GM12878 (cell line): ENCODE results near the gene CCN5. TPM values are rescaled to one million over a fixed set of nuclear protein-coding genes. Genes with fewer than 3 reads are reported as not detected.

Source experiments
- ATAC-seq: fragments of 200-7000 bp; cut with Tn5 transposase; 3 replicates; pipeline ENCODE4 v1.9.1; 2020; ENCODE audit warnings: mild to moderate bottlenecking, moderate library complexity
- BruUV-seq: library from RNA; stranded (reverse); fragments of 400-500 nt; replicated peaks from 2 replicates; lab custom pipeline; 2021; lab: Mats Ljungman, UMichigan
- CTCF ChIA-PET: fragments of 300-600 bp; sonication (Branson Sonifier 250); formaldehyde crosslinking; extraction: SDS; loops from one replicate; lab custom pipeline; 2021; ENCODE audit warnings: inconsistent platforms; lab: Yijun Ruan, JAX
- POLR2A ChIA-PET: fragments of 350-600 bp; formaldehyde crosslinking; extraction: SDS; loops from one replicate; lab custom pipeline; 2021; ENCODE audit warnings: inconsistent platforms; lab: Charles Lee
- RAD21 ChIA-PET: fragments of 300-600 bp; sonication (Branson Sonifier 250); formaldehyde crosslinking; loops from one replicate; lab custom pipeline; 2023; ENCODE audit warnings: antibody characterized with exemption; ENCODE audit not compliant: unreplicated experiment; lab: Charles Lee
- SMC1A ChIA-PET: fragments of 300-600 bp; sonication (Branson Sonifier 250); formaldehyde crosslinking; loops from one replicate; lab custom pipeline; 2023; ENCODE audit not compliant: unreplicated experiment, uncharacterized antibody; lab: Charles Lee
- DNase-seq: peaks from one replicate; pipeline ENCODE4 v3.0.0-alpha.2; 2011; ENCODE audit warnings: low read depth, low spot score
- FAIRE-seq: peaks from 3 replicates; lab custom pipeline; 2011; peaks lifted over from hg19 to GRCh38; lab: Jason Lieb, UNC
- H2AFZ ChIP-seq: 2 replicates; pipeline ENCODE4 v1.6.0; 2011; ENCODE audit warnings: low read depth, low read length, control low read depth; ENCODE audit not compliant: control insufficient read depth
- H3K27ac ChIP-seq: 2 replicates; pipeline ENCODE4 v1.5.1; 2011; ENCODE audit warnings: control low read depth; ENCODE audit not compliant: control insufficient read depth, insufficient read depth
- H3K27me3 ChIP-seq, 2 experiments: replicated peaks in 1 of 2; 2 replicates each; pipeline versions ENCODE4 v1.6.0 to v1.6.1; 2011; ENCODE audit warnings: low read length in 1 of 2; ENCODE audit not compliant: control insufficient read depth in 2 of 2, insufficient read depth in 2 of 2
- H3K36me3 ChIP-seq, 2 experiments: 2 replicates each; pipeline ENCODE4 v1.5.1; 2011; ENCODE audit warnings: low read length in 1 of 2; ENCODE audit not compliant: control insufficient read depth in 2 of 2, insufficient read depth in 2 of 2
- H3K4me1 ChIP-seq: 2 replicates; pipeline ENCODE4 v1.6.1; 2011; ENCODE audit warnings: mild to moderate bottlenecking, low read length, moderate library complexity, mixed read lengths; ENCODE audit not compliant: control insufficient read depth, insufficient read depth
- H3K4me2 ChIP-seq: 2 replicates; pipeline ENCODE4 v1.6.0; 2011; ENCODE audit warnings: control low read depth; ENCODE audit not compliant: control insufficient read depth, insufficient read depth
- H3K4me3 ChIP-seq: fragments of 200-600 bp; sonication (generic); 2 replicates; pipeline ENCODE4 v1.5.1; 2016
- H3K79me2 ChIP-seq: 2 replicates; pipeline ENCODE4 v1.6.0; 2011; ENCODE audit warnings: low read length; ENCODE audit not compliant: control insufficient read depth, insufficient read depth
- H3K9ac ChIP-seq: 2 replicates; pipeline ENCODE4 v1.8.0; 2011; ENCODE audit warnings: low read length, control low read depth, mixed read lengths; ENCODE audit not compliant: control insufficient read depth, insufficient read depth
- H3K9me3 ChIP-seq: replicated peaks from 3 replicates; pipeline ENCODE4 v1.5.1; 2011; ENCODE audit warnings: mild to moderate bottlenecking, low read length; ENCODE audit not compliant: control insufficient read depth, insufficient read depth
- H4K20me1 ChIP-seq: 2 replicates; pipeline ENCODE4 v1.6.0; 2011; ENCODE audit not compliant: control insufficient read depth, insufficient read depth
- BCLAF1 ChIP-seq: fragments of 450-650 bp; IDR thresholded peaks from 2 replicates; pipeline ENCODE4 v1.6.1; 2017; ENCODE audit warnings: antibody characterized with exemption, mild to moderate bottlenecking, moderate library complexity
- CREM ChIP-seq: IDR thresholded peaks from 2 replicates; pipeline ENCODE4 v1.6.1; 2014; ENCODE audit warnings: antibody characterized with exemption, low read depth
- HCFC1 ChIP-seq: fragments of 150-350 bp; IDR thresholded peaks from 2 replicates; pipeline ENCODE4 v1.6.1; 2014; ENCODE audit warnings: low read length
- MYC ChIP-seq: IDR thresholded peaks from 2 replicates; pipeline ENCODE4 v1.6.1; 2011; ENCODE audit warnings: mild to moderate bottlenecking, low read length, moderate library complexity, inconsistent platforms; ENCODE audit not compliant: insufficient read depth, insufficient replicate concordance, insufficient read length, severe bottlenecking
- NFXL1 ChIP-seq: fragments of 450-650 bp; IDR thresholded peaks from 2 replicates; pipeline ENCODE4 v1.6.1; 2017; ENCODE audit warnings: antibody characterized with exemption, mild to moderate bottlenecking, borderline replicate concordance
- POLR2AphosphoS2 ChIP-seq: IDR thresholded peaks from 2 replicates; pipeline ENCODE4 v1.6.1; 2011; ENCODE audit warnings: low read depth, mild to moderate bottlenecking, low read length, improper control_type of control experiment, moderate library complexity
- PRDM15 ChIP-seq: fragments of 450-650 bp; formaldehyde crosslinking; IDR thresholded peaks from 2 replicates; pipeline ENCODE4 v1.4.0; 2020; ENCODE audit warnings: mild to moderate bottlenecking, moderate library complexity
- RAD51 ChIP-seq: fragments of 450-650 bp; IDR thresholded peaks from 2 replicates; pipeline ENCODE4 v1.6.1; 2016; ENCODE audit warnings: moderate library complexity, mild to moderate bottlenecking, inconsistent platforms
- RCOR1 ChIP-seq: conservative IDR thresholded peaks from 2 replicates; pipeline ENCODE4 v1.6.1; 2012; ENCODE audit warnings: low read depth, low read length, improper control_type of control experiment
- SIN3A ChIP-seq: IDR thresholded peaks from 2 replicates; pipeline ENCODE4 v1.6.1; 2012; ENCODE audit warnings: low read depth, low read length, improper control_type of control experiment
- YBX1 ChIP-seq: fragments of 450-650 bp; IDR thresholded peaks from 2 replicates; pipeline ENCODE4 v1.6.1; 2016; ENCODE audit warnings: antibody characterized with exemption
- ZBTB4 ChIP-seq: fragments of 450-650 bp; formaldehyde crosslinking; IDR thresholded peaks from 2 replicates; pipeline ENCODE4 v1.4.0; 2022; ENCODE audit warnings: mild to moderate bottlenecking, moderate library complexity
- ZNF24 ChIP-seq: fragments of 450-650 bp; IDR thresholded peaks from 2 replicates; pipeline ENCODE4 v1.6.1; 2017; ENCODE audit warnings: antibody characterized with exemption, mild to moderate bottlenecking
- WGBS: methylation state at CpG from one replicate; pipeline ENCODE4 v1.1.6; 2016; ENCODE audit warnings: low lambda C conversion rate; ENCODE audit not compliant: insufficient replicate concordance, insufficient coverage; ENCODE audit errors: missing lambda C conversion rate; 5-methylcytosine and 5-hydroxymethylcytosine counted together
- in situ Hi-C: fragments of 300-500 bp; cut with MboI; formaldehyde crosslinking; loops from 9 replicates; pipeline ENCODE4 v1.14.3; 2018; ENCODE audit warnings: mixed read lengths
- intact Hi-C: fragments of 100-400 bp; cut with micrococcal nuclease; formaldehyde crosslinking; loops from one replicate; pipeline ENCODE4 v1.14.2; 2022; ENCODE audit not compliant: unreplicated experiment
- polyA plus RNA-seq, 11 experiments: library from polyadenylated mRNA; depleted of rRNA in 4 of 11; unstranded in 6 of 11; stranded (reverse) in 5 of 11; fragments of >200 nt; fragmentation: Nextera tagmentation in 4 of 11; fragmentation: Illumina TruSeq in 1 of 11; extraction: Ambion mirVana in 4 of 11; extraction: Trizol in 1 of 11; gene quantifications; 1 replicate in 1 of 11; 2 replicates in 10 of 11; pipeline versions ENCODE4 v1.2.1 to v1.2.3, GENCODE V29; 2011 to 2016; ENCODE audit warnings: inconsistent platforms in 2 of 11, missing spikeins in 2 of 11, low read depth in 1 of 11
- total RNA-seq, 4 experiments: library from RNA; depleted of rRNA in 3 of 4; stranded (reverse); fragments of >200 nt in 3 of 4; fragmentation: Illumina TruSeq in 1 of 4; extraction: Trizol in 1 of 4; gene quantifications; 2 replicates each; pipeline versions ENCODE4 v1.2.1 to v1.2.3, GENCODE V29; 2013 to 2021

The CCN5 gene
- total and polyA plus RNA-seq, 10 of the 15 experiments (the other 5 are each of a cell fraction or from before 2014, with no cell fraction given), result 0.14 to 0.15 TPM; not detected in 8

- no peaks in the 10 kb centered on the region for H3K79me2 ChIP-seq
- SMC1A ChIA-PET, result interaction anchor here (0.7 kb wide), 1 partner anchor 139 kb away, joined by 3 read pairs; no protein-coding TSS in a partner anchor
- H3K27ac ChIP-seq, result no peak overlapping the region
- no peaks in the 10 kb centered on the region for H4K20me1 ChIP-seq
- DNase-seq, result no peak
- H3K4me3 ChIP-seq, result no peak overlapping the region
- POLR2A ChIA-PET, result interaction anchor here (0.5 kb wide), 1 partner anchor 493 kb away, joined by 3 read pairs; no protein-coding TSS in a partner anchor
- 84% methylated on average over 2 of the region's 2 CpGs for WGBS
- CTCF ChIA-PET, result interaction anchor here (0.7 to 8.2 kb wide), 2 partner anchors 20 to 44 kb away, joined by 4 to 91 read pairs; no protein-coding TSS in a partner anchor
- intact Hi-C loops, result no loop called here
- no peaks in the 10 kb centered on the region; a peak in 1 of 4 replicates for H3K27me3 ChIP-seq
- ATAC-seq, result no peak
- H2AFZ ChIP-seq, result no peak overlapping the region
- FAIRE-seq, result no peak
- TF ChIP-seq BCLAF1 (no peak), ZNF24 (no peak), CREM (no peak), NFXL1 (no peak), RCOR1 (no peak), PRDM15 (CRISPR knock-in tag) (no peak), RAD51 (no peak), HCFC1 (no peak), ZBTB4 (CRISPR knock-in tag) (no peak), POLR2AphosphoS2 (no peak), YBX1 (no peak), MYC (no peak), SIN3A (no peak)
- in situ Hi-C loops, result no loop called here
- H3K4me1 ChIP-seq, result 0 out of 2 replicates have a peak, but pooled peaks cover under 1% of the 10 kb centered on the region
- RAD21 ChIA-PET, result interaction anchor here (1.0 kb wide), 1 partner anchor 42 kb away, joined by 3 read pairs; no protein-coding TSS in a partner anchor
- no peaks in the 10 kb centered on the region; the same call in 2 of the 3 replicates for H3K9me3 ChIP-seq
- H3K4me2 ChIP-seq, result no peak overlapping the region
- no peak overlapping the region for H3K9ac ChIP-seq
- no TSS peak for BruUV-seq
- no peaks in the 10 kb centered on the region for H3K36me3 ChIP-seq
Observed at GRCh38 chr20:44727651-44728050, 12.5 kb downstream of the CCN5 start.
